ENCODE measurements around the gene ADGRL3. TPM values are rescaled to one million over a fixed set of nuclear protein-coding genes. Genes with fewer than 3 reads are reported as not detected.

Gene ADGRL3
- total RNA-seq, 2 experiments from 2014 or later: not detected

GRCh38 chr4:61319156-61319555, 119.0 kb downstream of the ADGRL3 start:
- Histone ChIP-seq H3K36me3 (ENCODE audit: insufficient read depth, low read length) (no peaks in the 10 kb centered on the region), H3K79me2 (ENCODE audit: insufficient read depth, low read depth, low read length) (no peaks in the 10 kb centered on the region), H3K9me3 (ENCODE audit: low read length) (no peaks in the 10 kb centered on the region), H3K27ac (ENCODE audit: low read depth, low read length, poor library complexity, severe bottlenecking) (no peak overlapping the region), H3K4me2 (ENCODE audit: low read length) (no peak overlapping the region), H3K4me1 (ENCODE audit: insufficient read depth, low read length, poor library complexity, severe bottlenecking) (no peaks in the 10 kb centered on the region), H4K20me1 (ENCODE audit: insufficient read depth, low read length) (no peaks in the 10 kb centered on the region), H2AFZ (ENCODE audit: low read length) (no peak overlapping the region), H3K9me2 (ENCODE audit: insufficient read depth, low read length) (no peaks in the 10 kb centered on the region), H3K4me3 (ENCODE audit: low read depth, low read length, poor library complexity, severe bottlenecking) (no peak overlapping the region)
- intact Hi-C loops (cut with micrococcal nuclease; ENCODE audit: unreplicated experiment): no loop called here
- TF ChIP-seq CTCF (conservative IDR thresholded peaks at IDR 0.05; ENCODE audit: low read length) (no peak), EZH2phosphoT487 (IDR thresholded peaks at IDR 0.05; ENCODE audit: borderline replicate concordance, low read depth, low read length) (no peak)
- ChIA-PET POLR2A (no interaction called here), CTCF (ENCODE audit: unreplicated experiment) (no interaction called here)
- DNase-seq (ENCODE audit: low spot score): no peak
- BruUV-seq (replicated peaks): no TSS peak

- no peak overlapping the region for H2AFZ ChIP-seq (ENCODE audit: low read length)
- H3K79me2 ChIP-seq (ENCODE audit: insufficient read depth, low read depth, low read length): no peaks in the 10 kb centered on the region
- no peaks in the 10 kb centered on the region for H3K36me3 ChIP-seq (ENCODE audit: insufficient read depth, low read length)
- BruUV-seq (replicated peaks): no TSS peak
- no peaks in the 10 kb centered on the region for H3K4me1 ChIP-seq (ENCODE audit: insufficient read depth, low read length, poor library complexity, severe bottlenecking)
- DNase-seq (ENCODE audit: low spot score): no peak
- H3K27ac ChIP-seq (ENCODE audit: low read depth, low read length, poor library complexity, severe bottlenecking): no peak overlapping the region
- no peak for TF ChIP-seq CTCF (conservative IDR thresholded peaks at IDR 0.05; ENCODE audit: low read length)
- no peak for TF ChIP-seq EZH2phosphoT487 (IDR thresholded peaks at IDR 0.05; ENCODE audit: borderline replicate concordance, low read depth, low read length)
- CTCF ChIA-PET (ENCODE audit: unreplicated experiment): no interaction called here
- no peaks in the 10 kb centered on the region for H4K20me1 ChIP-seq (ENCODE audit: insufficient read depth, low read length)
- H3K9me2 ChIP-seq (ENCODE audit: insufficient read depth, low read length): no peaks in the 10 kb centered on the region
- H3K4me3 ChIP-seq (ENCODE audit: low read depth, low read length, poor library complexity, severe bottlenecking): no peak overlapping the region
- POLR2A ChIA-PET: no interaction called here
- no peaks in the 10 kb centered on the region for H3K9me3 ChIP-seq (ENCODE audit: low read length)
- intact Hi-C loops (cut with micrococcal nuclease; ENCODE audit: unreplicated experiment): no loop called here
- no peak overlapping the region for H3K4me2 ChIP-seq (ENCODE audit: low read length)
Measured at GRCh38 chr4:61320154-61320553, 120.0 kb downstream of the ADGRL3 start.

GRCh38 chr4:61320631-61321030, 120.5 kb downstream of the ADGRL3 start:
- H3K4me3 ChIP-seq (ENCODE audit: low read depth, low read length, poor library complexity, severe bottlenecking): no peak overlapping the region
- TF ChIP-seq CTCF (conservative IDR thresholded peaks at IDR 0.05; ENCODE audit: low read length): no peak
- H4K20me1 ChIP-seq (ENCODE audit: insufficient read depth, low read length): no peaks in the 10 kb centered on the region
- H3K4me1 ChIP-seq (ENCODE audit: insufficient read depth, low read length, poor library complexity, severe bottlenecking): no peaks in the 10 kb centered on the region
- H3K36me3 ChIP-seq (ENCODE audit: insufficient read depth, low read length): no peaks in the 10 kb centered on the region
- ChIA-PET POLR2A (no interaction called here), CTCF (ENCODE audit: unreplicated experiment) (no interaction called here)
- DNase-seq (ENCODE audit: low spot score): no peak
- no peaks in the 10 kb centered on the region for H3K9me3 ChIP-seq (ENCODE audit: low read length)
- H3K79me2 ChIP-seq (ENCODE audit: insufficient read depth, low read depth, low read length): no peaks in the 10 kb centered on the region
- intact Hi-C loops (cut with micrococcal nuclease; ENCODE audit: unreplicated experiment): no loop called here
- no peak overlapping the region for H2AFZ ChIP-seq (ENCODE audit: low read length)
- no peaks in the 10 kb centered on the region for H3K9me2 ChIP-seq (ENCODE audit: insufficient read depth, low read length)
- no TSS peak for BruUV-seq (replicated peaks)
- H3K27ac ChIP-seq (ENCODE audit: low read depth, low read length, poor library complexity, severe bottlenecking): no peak overlapping the region
- no peak overlapping the region for H3K4me2 ChIP-seq (ENCODE audit: low read length)

Measured in OCI-LY7 (cell line).